A549 treated with AZD9567 at 1 μM for 4 hours (cell line): ENCODE results near the gene CALY. TPM values are rescaled to one million over a fixed set of nuclear protein-coding genes. Genes with fewer than 3 reads are reported as not detected.

ENCODE experiments used
- total RNA-seq: library from RNA; stranded (reverse); fragments of 200-300 nt; extraction: Qiagen RNA extraction; gene quantifications from 5 replicates; pipeline ENCODE4 v1.2.3, GENCODE V29; 2022; ENCODE audit not compliant: insufficient read depth

CALY gene
- 0.49 to 0.70 TPM (median 0.67 TPM) in 4 of 5 replicates, not detected in the other for total RNA-seq

GRCh38 chr10:133336577-133337369 is at the start of gene CALY:
CALY (minus strand) TSS chr10:133336896; CDS start chr10:133328989, 7,907 bp downstream.

GRCh38 chr10:133379152-133379800 is 42.6 kb upstream of the CALY start, which contains the start of gene PAOX:
PAOX (plus strand) TSS chr10:133379262; CDS start chr10:133379317, 55 bp downstream.

GRCh38 chr10:133373174-133374090 is 36.7 kb upstream of the CALY start, which contains the start of gene ECHS1:
ECHS1 (minus strand) TSS chr10:133373354; CDS start chr10:133373333, 21 bp downstream.

GRCh38 chr10:133357285-133358161 is 20.8 kb upstream of the CALY start, which contains the start of gene FUOM:
FUOM (minus strand) TSS chr10:133358019; CDS start chr10:133358007, 12 bp downstream.

GRCh38 chr10:133308421-133309099 is 28.1 kb downstream of the CALY start, which contains the start of the genes TUBGCP2 and ZNF511:
TUBGCP2 (minus strand) TSS chr10:133308872; CDS start chr10:133302941, 5,931 bp downstream.
ZNF511 (plus strand) TSS chr10:133308914; CDS start chr10:133308944, 30 bp downstream.

GRCh38 chr10:133276435-133277201 is 60.1 kb downstream of the CALY start, which contains the start of gene ADAM8:
ADAM8 (minus strand) TSS chr10:133276868; CDS start chr10:133276817, 51 bp downstream.

Other genes with a start within 250 kb of the CALY start
- gene ADGRA1, start 249.0 kb downstream of the CALY start, total RNA-seq, result 0.12 to 0.17 TPM (median 0.14 TPM) in 4 of 5 replicates, not detected in the other
- 0.81 to 1.9 TPM (median 1.1 TPM) in 4 of 5 replicates, not detected in the other for gene KNDC1, start 176.7 kb downstream of the CALY start, total RNA-seq
- 0.09 TPM in 1 of 5 replicates, not detected in the others for gene UTF1, start 106.7 kb downstream of the CALY start, total RNA-seq
- not detected in 5 replicates for gene VENTX, start 99.0 kb downstream of the CALY start, total RNA-seq
- gene ADAM8, start 60.0 kb downstream of the CALY start, total RNA-seq, result 1.4 to 4.7 TPM (median 3.2 TPM) in 5 replicates
- gene TUBGCP2, start 28.0 kb downstream of the CALY start, total RNA-seq, result 38.0 to 58.2 TPM (median 42.4 TPM) in 5 replicates
- gene ZNF511, start 28.0 kb downstream of the CALY start, total RNA-seq, result 60.6 to 74.7 TPM (median 73.4 TPM) in 5 replicates
- gene PRAP1, start 10.5 kb upstream of the CALY start, total RNA-seq, result 0.10 TPM in 1 of 5 replicates, not detected in the others
- 13.0 to 17.6 TPM (median 15.4 TPM) in 5 replicates for gene FUOM, start 21.1 kb upstream of the CALY start, total RNA-seq
- gene ECHS1, start 36.5 kb upstream of the CALY start, total RNA-seq, result 132 to 164 TPM (median 150 TPM) in 5 replicates
- gene PAOX, start 42.4 kb upstream of the CALY start, total RNA-seq, result 1.8 to 5.0 TPM (median 2.2 TPM) in 5 replicates
- gene MTG1, start 57.3 kb upstream of the CALY start, total RNA-seq, result 46.6 to 58.9 TPM (median 58.0 TPM) in 5 replicates
- 0.22 to 0.34 TPM (median 0.24 TPM) in 4 of 5 replicates, not detected in the other for gene SPRN, start 87.7 kb upstream of the CALY start, total RNA-seq
- 0.21 to 0.30 TPM (median 0.22 TPM) in 4 of 5 replicates, not detected in the other for gene SCART1, start 117.0 kb upstream of the CALY start, total RNA-seq
- 0.09 to 0.26 TPM (median 0.18 TPM) in 4 of 5 replicates, not detected in the other for gene CYP2E1, start 190.5 kb upstream of the CALY start, total RNA-seq
- not detected in 5 replicates for gene SYCE1, start 228.7 kb upstream of the CALY start, total RNA-seq